ENCODE results near the gene HYOU1.

- TF ChIP-seq EP300 (IDR thresholded peaks at IDR 0.05; ENCODE audit: low read depth) = no peak
- no peak for TF ChIP-seq POLR2AphosphoS5 (IDR thresholded peaks at IDR 0.05)
- no peak for TF ChIP-seq CTCF (IDR thresholded peaks at IDR 0.05)
Observed at GRCh38 chr11:118998388-118998717, 58.7 kb downstream of the HYOU1 start.
